Measurements from ENCODE around the gene FRMD4A. TPM values are rescaled to one million over a fixed set of nuclear protein-coding genes. Genes with fewer than 3 reads are reported as not detected.

FRMD4A gene
- total RNA-seq, 1 experiment from 2014 or later = 0.23 TPM

GRCh38 chr10:14253711-14254110 is 77.0 kb downstream of the FRMD4A start:
- H3K4me3 Mint-ChIP-seq (ENCODE audit: unreplicated experiment) = no peak overlapping the region
- intact Hi-C loops (cut with micrococcal nuclease) = no loop called here
- POLR2A ChIA-PET = no interaction called here
- CTCF ChIA-PET = interaction anchor here (0.8 kb wide), 1 partner anchor 57 kb away, joined by 3 read pairs; no protein-coding TSS in a partner anchor
- H3K36me3 Mint-ChIP-seq (ENCODE audit: insufficient read depth, unreplicated experiment) = no peaks in the 10 kb centered on the region
- peak; percentile 7 for DNase-seq (ENCODE audit: unreplicated experiment)
- no peak for TF ChIP-seq CTCF (IDR thresholded peaks at IDR 0.05; ENCODE audit: unreplicated experiment)
- peaks cover 11% of the 10 kb centered on the region for H3K4me1 Mint-ChIP-seq (ENCODE audit: insufficient read depth, unreplicated experiment)
- H3K9me3 Mint-ChIP-seq (ENCODE audit: unreplicated experiment) = peaks cover 6% of the 10 kb centered on the region
- H3K27ac Mint-ChIP-seq (ENCODE audit: low read depth, unreplicated experiment) = no peak overlapping the region
- H3K27me3 Mint-ChIP-seq (ENCODE audit: insufficient read depth, unreplicated experiment) = no peaks in the 10 kb centered on the region
- BruUV-seq (replicated peaks) = no TSS peak

GRCh38 chr10:14253079-14253478 is 77.6 kb downstream of the FRMD4A start:
- H3K27me3 Mint-ChIP-seq (ENCODE audit: insufficient read depth, unreplicated experiment) = no peaks in the 10 kb centered on the region
- no peak for TF ChIP-seq CTCF (IDR thresholded peaks at IDR 0.05; ENCODE audit: unreplicated experiment)
- BruUV-seq (replicated peaks) = no TSS peak
- H3K4me1 Mint-ChIP-seq (ENCODE audit: insufficient read depth, unreplicated experiment) = peaks cover 11% of the 10 kb centered on the region
- ChIA-PET CTCF (interaction anchor here (0.8 kb wide), 1 partner anchor 56 kb away, joined by 3 read pairs; no protein-coding TSS in a partner anchor), POLR2A (no interaction called here)
- peak; percentile 11 for DNase-seq (ENCODE audit: unreplicated experiment)
- peaks cover 6% of the 10 kb centered on the region for H3K9me3 Mint-ChIP-seq (ENCODE audit: unreplicated experiment)
- no peak overlapping the region for H3K4me3 Mint-ChIP-seq (ENCODE audit: unreplicated experiment)
- H3K27ac Mint-ChIP-seq (ENCODE audit: low read depth, unreplicated experiment) = no peak overlapping the region
- intact Hi-C loops (cut with micrococcal nuclease) = no loop called here
- no peaks in the 10 kb centered on the region for H3K36me3 Mint-ChIP-seq (ENCODE audit: insufficient read depth, unreplicated experiment)

- Mint-ChIP-seq H3K9me3 (ENCODE audit: unreplicated experiment) (peaks cover 6% of the 10 kb centered on the region), H3K27ac (ENCODE audit: low read depth, unreplicated experiment) (no peak overlapping the region), H3K4me3 (ENCODE audit: unreplicated experiment) (no peak overlapping the region), H3K27me3 (ENCODE audit: insufficient read depth, unreplicated experiment) (no peaks in the 10 kb centered on the region), H3K4me1 (ENCODE audit: insufficient read depth, unreplicated experiment) (peaks cover 11% of the 10 kb centered on the region), H3K36me3 (ENCODE audit: insufficient read depth, unreplicated experiment) (no peaks in the 10 kb centered on the region)
- ChIA-PET CTCF (no interaction called here), POLR2A (no interaction called here)
- TF ChIP-seq CTCF (IDR thresholded peaks at IDR 0.05; ENCODE audit: unreplicated experiment) = no peak
- no peak for DNase-seq (ENCODE audit: unreplicated experiment)
- no TSS peak for BruUV-seq (replicated peaks)
- intact Hi-C loops (cut with micrococcal nuclease) = no loop called here
These were observed 80.1 kb downstream of the FRMD4A start for GRCh38 chr10:14250496-14251076.

- POLR2A ChIA-PET = no interaction called here
- Mint-ChIP-seq H3K27me3 (ENCODE audit: insufficient read depth, unreplicated experiment) (no peaks in the 10 kb centered on the region), H3K4me3 (ENCODE audit: unreplicated experiment) (no peak overlapping the region), H3K36me3 (ENCODE audit: insufficient read depth, unreplicated experiment) (no peaks in the 10 kb centered on the region), H3K27ac (ENCODE audit: low read depth, unreplicated experiment) (no peak overlapping the region), H3K4me1 (ENCODE audit: insufficient read depth, unreplicated experiment) (peaks cover 7% of the 10 kb centered on the region), H3K9me3 (ENCODE audit: unreplicated experiment) (peaks cover 6% of the 10 kb centered on the region)
- CTCF ChIA-PET = interaction anchor here (0.6 to 0.7 kb wide), 2 partner anchors 58 to 111 kb away, joined by 4 to 5 read pairs; no protein-coding TSS in a partner anchor
- no peak for TF ChIP-seq CTCF (IDR thresholded peaks at IDR 0.05; ENCODE audit: unreplicated experiment)
- intact Hi-C loops (cut with micrococcal nuclease) = no loop called here
- DNase-seq (ENCODE audit: unreplicated experiment) = no peak
- no TSS peak for BruUV-seq (replicated peaks)
These were observed 83.2 kb downstream of the FRMD4A start for GRCh38 chr10:14247377-14248116.

Data from MCF 10A (cell line).